ENCODE measurements around the gene CXorf66.

DNA sequence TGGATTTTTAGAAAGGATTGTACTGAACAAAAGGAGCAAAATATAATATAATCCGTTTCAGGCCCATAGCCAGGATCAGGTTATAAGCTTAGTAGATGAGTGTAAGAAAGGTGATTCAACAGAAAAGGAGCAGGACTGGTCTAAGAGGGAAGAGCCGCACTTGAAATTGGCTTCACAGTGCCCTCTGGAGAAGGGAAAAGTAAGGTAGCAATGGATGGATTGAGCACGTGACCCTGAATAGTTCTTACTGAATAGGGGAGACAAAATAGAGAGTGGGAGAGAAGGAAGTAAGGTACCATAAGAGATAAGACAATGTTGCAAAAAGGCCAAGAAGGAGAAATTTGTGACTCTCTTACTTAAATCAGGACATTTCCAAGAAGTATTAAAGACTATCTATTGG, 15.6 kb downstream of the CXorf66 start:
- no peak for TF ChIP-seq GABPA (IDR thresholded peaks at IDR 0.05 in 1 of 2, conservative IDR thresholded peaks at IDR 0.05 in 1 of 2)
- no peak for TF ChIP-seq EGR1 (IDR thresholded peaks at IDR 0.05; ENCODE audit: low read depth in 2 of 2)
- no peak for TF ChIP-seq CTCF (IDR thresholded peaks at IDR 0.05; ENCODE audit: low read depth, low read length, missing input control)
- TF ChIP-seq RAD21 (IDR thresholded peaks at IDR 0.05): no peak
- no peak for TF ChIP-seq FOXA1 (IDR thresholded peaks at IDR 0.05)
- TF ChIP-seq TAF1 (conservative IDR thresholded peaks at IDR 0.05): no peak
- TF ChIP-seq, protein P1, sequence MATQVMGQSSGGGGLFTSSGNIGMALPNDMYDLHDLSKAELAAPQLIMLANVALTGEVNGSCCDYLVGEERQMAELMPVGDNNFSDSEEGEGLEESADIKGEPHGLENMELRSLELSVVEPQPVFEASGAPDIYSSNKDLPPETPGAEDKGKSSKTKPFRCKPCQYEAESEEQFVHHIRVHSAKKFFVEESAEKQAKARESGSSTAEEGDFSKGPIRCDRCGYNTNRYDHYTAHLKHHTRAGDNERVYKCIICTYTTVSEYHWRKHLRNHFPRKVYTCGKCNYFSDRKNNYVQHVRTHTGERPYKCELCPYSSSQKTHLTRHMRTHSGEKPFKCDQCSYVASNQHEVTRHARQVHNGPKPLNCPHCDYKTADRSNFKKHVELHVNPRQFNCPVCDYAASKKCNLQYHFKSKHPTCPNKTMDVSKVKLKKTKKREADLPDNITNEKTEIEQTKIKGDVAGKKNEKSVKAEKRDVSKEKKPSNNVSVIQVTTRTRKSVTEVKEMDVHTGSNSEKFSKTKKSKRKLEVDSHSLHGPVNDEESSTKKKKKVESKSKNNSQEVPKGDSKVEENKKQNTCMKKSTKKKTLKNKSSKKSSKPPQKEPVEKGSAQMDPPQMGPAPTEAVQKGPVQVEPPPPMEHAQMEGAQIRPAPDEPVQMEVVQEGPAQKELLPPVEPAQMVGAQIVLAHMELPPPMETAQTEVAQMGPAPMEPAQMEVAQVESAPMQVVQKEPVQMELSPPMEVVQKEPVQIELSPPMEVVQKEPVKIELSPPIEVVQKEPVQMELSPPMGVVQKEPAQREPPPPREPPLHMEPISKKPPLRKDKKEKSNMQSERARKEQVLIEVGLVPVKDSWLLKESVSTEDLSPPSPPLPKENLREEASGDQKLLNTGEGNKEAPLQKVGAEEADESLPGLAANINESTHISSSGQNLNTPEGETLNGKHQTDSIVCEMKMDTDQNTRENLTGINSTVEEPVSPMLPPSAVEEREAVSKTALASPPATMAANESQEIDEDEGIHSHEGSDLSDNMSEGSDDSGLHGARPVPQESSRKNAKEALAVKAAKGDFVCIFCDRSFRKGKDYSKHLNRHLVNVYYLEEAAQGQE (IDR thresholded peaks at IDR 0.05): no peak
- no peak for TF ChIP-seq YY1 (IDR thresholded peaks at IDR 0.05)
- TF ChIP-seq JUND (IDR thresholded peaks at IDR 0.05): no peak

All from liver (tissue), 3 donors.